Endothelial cell of umbilical vein (primary cell): Measurements from ENCODE around the gene PRKD1. TPM values are rescaled to one million over a fixed set of nuclear protein-coding genes. Genes with fewer than 3 reads are reported as not detected.

Experiments used
- BruUV-seq: library from RNA; stranded (reverse); fragments of 400-500 nt; replicated peaks from 2 replicates; lab custom pipeline; 2021; lab: Mats Ljungman, UMichigan
- CTCF ChIA-PET: fragments of 300-600, 350-600 bp; sonication (Branson Sonifier 250); formaldehyde crosslinking; loops from one replicate; lab custom pipeline; 2021; ENCODE audit warnings: antibody characterized with exemption, inconsistent platforms; lab: Charles Lee
- POLR2A ChIA-PET: fragments of 300-600, 350-600 bp; sonication (Branson Sonifier 250); formaldehyde crosslinking; loops from one replicate; lab custom pipeline; 2021; ENCODE audit warnings: antibody characterized with exemption, inconsistent platforms; lab: Charles Lee
- DNase-seq: peaks from one replicate; pipeline ENCODE4 v3.0.0-alpha.2; 2011; ENCODE audit warnings: low read depth, low spot score
- FAIRE-seq: peaks from 2 replicates; lab custom pipeline; 2011; peaks lifted over from hg19 to GRCh38; lab: Jason Lieb, UNC
- H2AFZ ChIP-seq: 2 replicates; pipeline ENCODE4 v1.6.0; 2012; ENCODE audit warnings: low read depth, low read length, control low read depth, inconsistent platforms
- H3K27ac ChIP-seq: 2 replicates; pipeline ENCODE4 v1.5.1; 2011; ENCODE audit warnings: low read depth, mild to moderate bottlenecking, control low read depth, low read length, moderate library complexity; ENCODE audit not compliant: insufficient read depth
- H3K27me3 ChIP-seq, 2 experiments: 2 replicates each; pipeline versions ENCODE4 v1.6.0 to v1.6.1; 2011; ENCODE audit warnings: low read length in 2 of 2, mixed read lengths in 1 of 2; ENCODE audit not compliant: control insufficient read depth in 2 of 2, insufficient read depth in 2 of 2
- H3K36me3 ChIP-seq, 2 experiments: 2 replicates in 1 of 2; 3 replicates in 1 of 2; pipeline ENCODE4 v1.5.1; 2011; ENCODE audit warnings: low read length in 2 of 2, mild to moderate bottlenecking in 1 of 2, moderate library complexity in 1 of 2; ENCODE audit not compliant: control insufficient read depth in 2 of 2, insufficient read depth in 2 of 2; ENCODE audit errors: extremely low read depth in 1 of 2
- H3K4me1 ChIP-seq: 3 replicates; pipeline ENCODE4 v1.5.1; 2011; ENCODE audit warnings: mild to moderate bottlenecking, low read length; ENCODE audit not compliant: control insufficient read depth, insufficient read depth; ENCODE audit errors: extremely low read depth
- H3K4me2 ChIP-seq: 2 replicates; pipeline ENCODE4 v1.6.1; 2011; ENCODE audit warnings: low read length, control low read depth, mixed read lengths; ENCODE audit not compliant: insufficient read depth
- H3K4me3 ChIP-seq, 3 experiments: fragments of 200-600 bp in 1 of 3; sonication (generic), shearing (Covaris generic) in 1 of 3; replicated peaks in 1 of 3; 2 replicates each; pipeline ENCODE4 v1.5.1; 2011 to 2016; ENCODE audit warnings: control low read depth in 3 of 3, low read length in 3 of 3, mild to moderate bottlenecking in 2 of 3, inconsistent platforms in 1 of 3, low read depth in 1 of 3, moderate library complexity in 1 of 3; ENCODE audit not compliant: insufficient read depth in 1 of 3
- H3K79me2 ChIP-seq: 2 replicates; pipeline ENCODE4 v1.6.0; 2012; ENCODE audit warnings: low read length, inconsistent platforms; ENCODE audit not compliant: control insufficient read depth, insufficient read depth
- H3K9ac ChIP-seq: replicated peaks from 2 replicates; pipeline ENCODE3; 2011; ENCODE audit warnings: low read length, control low read depth; ENCODE audit not compliant: insufficient read depth; ENCODE audit errors: extremely low read depth
- H3K9me1 ChIP-seq: replicated peaks from 3 replicates; pipeline ENCODE4 v1.6.0; 2011; ENCODE audit warnings: mild to moderate bottlenecking, low read length; ENCODE audit not compliant: control insufficient read depth, insufficient read depth; ENCODE audit errors: extremely low read depth
- H3K9me3 ChIP-seq: replicated peaks from 2 replicates; pipeline ENCODE4 v1.5.1; 2012; ENCODE audit warnings: low read length, inconsistent platforms; ENCODE audit not compliant: control insufficient read depth, insufficient read depth
- H4K20me1 ChIP-seq: replicated peaks from 2 replicates; pipeline ENCODE3; 2011; ENCODE audit warnings: mild to moderate bottlenecking, low read length; ENCODE audit not compliant: control insufficient read depth, insufficient read depth; ENCODE audit errors: extremely low read depth
- CTCF ChIP-seq, 2 donors: IDR thresholded peaks; 1 replicate in 1 of 2; 2 replicates in 1 of 2; pipeline ENCODE4 v1.5.1; 2011; ENCODE audit warnings: low read length in 2 of 2, mild to moderate bottlenecking in 2 of 2, moderate library complexity in 2 of 2, control low read depth in 1 of 2, inconsistent platforms in 1 of 2, low read depth in 1 of 2; ENCODE audit not compliant: insufficient read depth in 1 of 2; ENCODE audit errors: extremely low read depth in 1 of 2
- EZH2 ChIP-seq: IDR thresholded peaks from 2 replicates; pipeline ENCODE4 v1.6.1; 2012; ENCODE audit warnings: borderline replicate concordance, low read depth, mild to moderate bottlenecking, moderate library complexity, low read length, inconsistent platforms; ENCODE audit not compliant: severe bottlenecking
- FOS ChIP-seq: IDR thresholded peaks from 2 replicates; pipeline ENCODE4 v1.6.1; 2011; ENCODE audit warnings: mild to moderate bottlenecking, low read length, moderate library complexity, borderline replicate concordance; ENCODE audit not compliant: insufficient read depth
- GATA2 ChIP-seq: IDR thresholded peaks from 2 replicates; pipeline ENCODE4 v1.7.0; 2011; ENCODE audit warnings: low read depth, mild to moderate bottlenecking, moderate library complexity, mixed read lengths, low read length; ENCODE audit not compliant: insufficient read length, insufficient read depth
- JUN ChIP-seq: IDR thresholded peaks from 2 replicates; pipeline ENCODE4 v1.6.1; 2011; ENCODE audit warnings: borderline replicate concordance, low read depth; ENCODE audit not compliant: insufficient read length, insufficient read depth
- MAX ChIP-seq: IDR thresholded peaks from 2 replicates; pipeline ENCODE4 v1.6.1; 2011; ENCODE audit not compliant: insufficient read depth, insufficient read length
- MYC ChIP-seq: IDR thresholded peaks from one replicate; pipeline ENCODE4 v1.6.1; 2011; ENCODE audit warnings: mild to moderate bottlenecking, low read depth, low read length
- POLR2A ChIP-seq: IDR thresholded peaks from 2 replicates; pipeline ENCODE4 v1.6.1; 2012; ENCODE audit warnings: low read depth, mild to moderate bottlenecking, control low read depth, low read length
- POLR2AphosphoS5 ChIP-seq: IDR thresholded peaks from 2 replicates; pipeline ENCODE4 v1.6.1; 2012; ENCODE audit warnings: low read depth, mild to moderate bottlenecking, control low read depth, low read length, moderate library complexity; ENCODE audit not compliant: insufficient read depth
- dilution Hi-C: fragments of 300-500 bp; cut with MboI; formaldehyde crosslinking; loops from one replicate; pipeline ENCODE4 v1.15.0; 2019; ENCODE audit warnings: low sequenced_read_pairs; ENCODE audit not compliant: extremely low pct_ligation_motif_present
- intact Hi-C: fragments of 100-400 bp; cut with micrococcal nuclease; formaldehyde crosslinking; loops from one replicate; pipeline ENCODE4 v1.10.0; 2022
- polyA plus RNA-seq, 4 experiments: library from polyadenylated mRNA; depleted of rRNA in 3 of 4; stranded (reverse) in 3 of 4; unstranded in 1 of 4; fragments of >200 nt; gene quantifications; 2 replicates each; pipeline versions ENCODE4 v1.2.1 to v1.2.3, GENCODE V29; 2011 to 2012; ENCODE audit warnings: missing spikeins in 1 of 4
- total RNA-seq: library from RNA; stranded (reverse); gene quantifications from 2 replicates; pipeline ENCODE4 v1.2.3, GENCODE V29; 2021

Gene PRKD1
- total and polyA plus RNA-seq, 2 donors (not counting 3 experiments of a cell fraction or from before 2014, with no cell fraction given), result 3.9 to 10.9 TPM

DNA sequence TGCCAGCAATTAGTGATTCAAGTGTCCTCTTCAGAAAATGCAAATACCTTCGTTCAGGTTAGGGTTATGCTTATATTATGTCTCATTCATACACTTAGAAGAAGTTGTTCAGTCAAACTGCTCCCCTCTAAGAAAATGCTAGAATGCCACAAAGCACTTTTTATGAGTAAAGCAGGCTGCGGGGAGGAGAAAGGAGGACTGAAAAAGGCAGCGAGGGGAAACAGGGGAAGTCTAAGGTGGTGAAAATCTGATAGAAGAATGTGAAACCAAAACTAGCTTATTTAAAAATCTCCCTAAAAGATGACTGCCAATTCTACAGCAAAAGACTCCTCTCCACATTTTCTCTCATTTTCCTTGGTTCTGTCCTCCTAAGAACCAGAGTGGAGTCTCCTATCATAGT lies 70.1 kb downstream of the PRKD1 start:
- DNase-seq (no peak), FAIRE-seq (no peak)
- Histone ChIP-seq H3K4me3 (no peak overlapping the region), H2AFZ (no peak overlapping the region), H3K9me3 (no peaks in the 10 kb centered on the region), H4K20me1 (no peaks in the 10 kb centered on the region), H3K4me1 (no peaks in the 10 kb centered on the region), H3K27ac (no peak overlapping the region), H3K4me2 (no peak overlapping the region), H3K9ac (no peak overlapping the region), H3K9me1 (no peaks in the 10 kb centered on the region), H3K36me3 (no peaks in the 10 kb centered on the region), H3K79me2 (no peaks in the 10 kb centered on the region), H3K27me3 (no peaks in the 10 kb centered on the region)
- dilution Hi-C loops (no loop called here), intact Hi-C loops (no loop called here)
- BruUV-seq, result no TSS peak
- CTCF ChIA-PET, result no interaction called here
- TF ChIP-seq CTCF (IDR thresholded peaks at IDR 0.05; ENCODE audit: extremely low read depth in 1 of 2, insufficient read depth in 1 of 2, low read depth in 1 of 2, low read length in 2 of 2) (no peak), POLR2AphosphoS5 (no peak), POLR2A (no peak), MAX (no peak), JUN (no peak), GATA2 (no peak), EZH2 (no peak), MYC (no peak), FOS (no peak)
- POLR2A ChIA-PET, result no interaction called here
